Measurements from ENCODE around the gene KIF26B. TPM values are rescaled to one million over a fixed set of nuclear protein-coding genes. Genes with fewer than 3 reads are reported as not detected.

Gene KIF26B
- total RNA-seq, 2 experiments from 2014 or later, result not detected

DNA sequence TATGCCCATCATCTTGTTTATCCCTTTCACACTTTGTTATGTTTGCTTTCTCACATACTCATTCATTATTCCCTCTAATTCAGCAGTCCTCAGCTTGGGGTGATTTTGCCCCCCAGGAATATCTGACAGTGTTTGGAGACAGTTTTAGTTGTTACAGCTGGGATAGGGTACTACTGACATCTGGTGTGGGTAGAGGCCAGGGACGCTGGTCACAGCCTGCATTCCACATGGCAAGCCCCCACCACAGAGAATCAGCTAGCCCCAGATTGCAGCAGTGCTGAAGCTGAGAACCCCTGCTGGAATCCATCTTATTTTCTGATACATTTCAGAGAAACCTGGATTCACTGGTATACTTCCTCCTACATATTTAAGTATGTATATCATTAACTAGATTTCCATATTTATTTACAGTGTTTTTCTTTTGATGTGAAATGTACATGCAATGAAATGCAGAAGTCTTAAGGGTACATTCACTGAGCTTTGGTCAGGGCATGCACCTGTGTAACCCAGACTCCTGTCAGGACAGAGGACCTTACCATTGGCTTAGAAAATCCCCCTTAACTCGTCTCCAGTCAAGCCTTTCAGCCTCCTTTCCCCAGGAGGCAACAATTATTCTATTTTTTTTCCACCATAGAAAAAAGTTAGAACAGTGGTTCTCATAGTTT lies 68.3 kb downstream of the KIF26B start:
- DNase-seq, result no peak
- H3K36me3 Mint-ChIP-seq (ENCODE audit: low read depth), result no peaks in the 10 kb centered on the region
- H3K9me3 Mint-ChIP-seq, result no peaks in the 10 kb centered on the region
- no peaks in the 10 kb centered on the region for H3K4me1 Mint-ChIP-seq
- no peaks in the 10 kb centered on the region for H3K27me3 Mint-ChIP-seq
- H3K4me3 Mint-ChIP-seq, result no peak overlapping the region
- POLR2A ChIA-PET, result no interaction called here
- no peak overlapping the region for H3K27ac Mint-ChIP-seq
- CTCF ChIA-PET, result no interaction called here

GRCh38 chr1:245225322-245226202 lies 70.8 kb downstream of the KIF26B start:
- Mint-ChIP-seq H3K4me3 (no peak overlapping the region), H3K36me3 (ENCODE audit: low read depth) (no peaks in the 10 kb centered on the region), H3K27ac (no peak overlapping the region), H3K9me3 (no peaks in the 10 kb centered on the region), H3K4me1 (no peaks in the 10 kb centered on the region), H3K27me3 (no peaks in the 10 kb centered on the region)
- DNase-seq, result no peak
- POLR2A ChIA-PET, result no interaction called here
- CTCF ChIA-PET, result no interaction called here

DNA sequence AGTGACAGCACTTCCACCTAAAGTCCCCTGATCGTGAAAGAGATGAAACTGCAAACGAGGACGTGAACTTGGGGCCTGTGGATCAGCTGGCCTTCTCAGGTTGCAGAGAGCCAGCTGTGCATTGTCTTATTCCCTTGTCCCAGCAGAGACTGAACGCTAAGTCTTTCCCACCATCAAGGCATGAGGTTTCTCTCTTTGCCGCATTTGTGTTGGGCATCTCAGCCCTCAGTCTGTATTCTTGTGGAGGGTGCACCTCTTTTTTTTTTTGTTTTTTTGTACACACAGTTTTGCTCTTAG lies 71.4 kb downstream of the KIF26B start:
- Mint-ChIP-seq H3K4me1 (no peaks in the 10 kb centered on the region), H3K36me3 (ENCODE audit: low read depth) (no peaks in the 10 kb centered on the region), H3K27me3 (no peaks in the 10 kb centered on the region), H3K9me3 (no peaks in the 10 kb centered on the region), H3K27ac (no peak overlapping the region), H3K4me3 (no peak overlapping the region)
- ChIA-PET CTCF (no interaction called here), POLR2A (no interaction called here)
- no peak for DNase-seq

DNA sequence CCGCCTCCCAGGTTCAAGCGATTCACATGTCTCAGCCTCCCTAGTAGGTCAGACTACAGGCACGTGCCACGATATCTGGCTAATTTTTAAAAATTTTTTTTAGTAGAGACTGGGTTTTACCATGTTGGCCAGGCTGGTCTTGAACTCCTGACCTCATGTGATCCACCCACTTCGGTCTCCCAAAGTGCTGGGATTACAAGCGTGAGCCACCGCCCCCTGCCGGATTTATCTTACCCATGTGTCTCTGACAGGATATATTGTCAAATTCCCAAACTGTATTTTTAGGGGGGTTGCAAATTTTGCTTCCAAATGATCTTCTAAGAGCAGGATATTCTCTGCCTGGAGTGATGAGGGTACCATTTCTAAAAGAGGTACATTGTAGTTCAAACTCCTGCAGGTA lies 74.3 kb downstream of the KIF26B start:
- no peak for DNase-seq
- POLR2A ChIA-PET, result no interaction called here
- Mint-ChIP-seq H3K4me1 (no peaks in the 10 kb centered on the region), H3K36me3 (ENCODE audit: low read depth) (no peaks in the 10 kb centered on the region), H3K27ac (no peak overlapping the region), H3K4me3 (no peak overlapping the region), H3K9me3 (no peaks in the 10 kb centered on the region), H3K27me3 (no peaks in the 10 kb centered on the region)
- CTCF ChIA-PET, result no interaction called here

GRCh38 chr1:245232931-245233330 lies 78.1 kb downstream of the KIF26B start:
- H3K4me1 Mint-ChIP-seq, result no peaks in the 10 kb centered on the region
- ChIA-PET CTCF (interaction anchor here (0.6 kb wide), 1 partner anchor 1045 kb away, joined by 6 read pairs; no protein-coding TSS in a partner anchor), POLR2A (no interaction called here)
- H3K9me3 Mint-ChIP-seq, result no peaks in the 10 kb centered on the region
- H3K27me3 Mint-ChIP-seq, result no peaks in the 10 kb centered on the region
- no peak overlapping the region for H3K27ac Mint-ChIP-seq
- no peaks in the 10 kb centered on the region for H3K36me3 Mint-ChIP-seq (ENCODE audit: low read depth)
- no peak for DNase-seq
- H3K4me3 Mint-ChIP-seq, result no peak overlapping the region

DNA sequence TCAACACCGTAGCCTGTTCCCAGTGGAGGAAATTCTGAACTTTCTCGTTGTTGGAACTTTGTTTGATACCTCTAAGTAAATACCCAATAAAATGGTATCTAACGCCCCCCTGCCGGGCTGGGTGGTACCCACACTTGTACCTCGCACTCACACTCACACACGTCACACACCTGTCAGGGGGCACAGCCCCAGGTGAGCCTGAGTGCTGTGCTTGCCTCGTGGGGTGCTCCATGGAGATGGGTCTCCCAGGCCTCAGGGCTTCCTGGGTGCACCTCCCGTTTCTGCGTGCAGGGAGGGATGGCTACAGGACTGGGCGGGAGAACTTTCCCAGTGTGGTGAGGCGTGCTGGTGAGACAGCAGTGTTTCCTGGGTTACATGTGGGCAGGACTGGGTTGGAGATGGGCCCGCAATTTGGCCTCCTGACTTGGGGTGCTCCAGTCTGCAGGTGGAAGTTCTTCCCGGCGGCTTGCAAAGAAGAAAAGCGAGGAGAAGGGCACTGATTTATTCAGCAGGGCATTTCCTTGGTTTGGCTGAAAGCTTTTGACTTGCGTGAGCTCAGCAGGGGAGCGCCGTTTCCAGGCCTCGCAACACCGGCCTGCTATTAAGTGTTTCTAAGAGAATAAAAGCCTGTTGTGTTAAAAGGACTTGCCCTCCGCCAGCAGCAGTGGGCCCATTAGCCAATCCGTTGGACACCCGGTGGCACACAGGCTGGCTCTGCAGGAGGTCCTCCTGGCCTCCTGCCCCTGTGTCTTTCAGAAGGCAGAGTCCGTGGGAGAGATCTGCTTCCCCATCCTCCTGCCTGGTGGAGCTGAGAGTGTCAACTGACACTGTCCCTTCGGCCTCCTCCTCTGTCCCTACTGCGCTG lies 79.7 kb downstream of the KIF26B start:
- Mint-ChIP-seq H3K4me1 (no peaks in the 10 kb centered on the region), H3K9me3 (no peaks in the 10 kb centered on the region), H3K4me3 (no peak overlapping the region), H3K27me3 (no peaks in the 10 kb centered on the region), H3K36me3 (ENCODE audit: low read depth) (no peaks in the 10 kb centered on the region), H3K27ac (no peak overlapping the region)
- ChIA-PET POLR2A (no interaction called here), CTCF (no interaction called here)
- DNase-seq, result no peak

DNA sequence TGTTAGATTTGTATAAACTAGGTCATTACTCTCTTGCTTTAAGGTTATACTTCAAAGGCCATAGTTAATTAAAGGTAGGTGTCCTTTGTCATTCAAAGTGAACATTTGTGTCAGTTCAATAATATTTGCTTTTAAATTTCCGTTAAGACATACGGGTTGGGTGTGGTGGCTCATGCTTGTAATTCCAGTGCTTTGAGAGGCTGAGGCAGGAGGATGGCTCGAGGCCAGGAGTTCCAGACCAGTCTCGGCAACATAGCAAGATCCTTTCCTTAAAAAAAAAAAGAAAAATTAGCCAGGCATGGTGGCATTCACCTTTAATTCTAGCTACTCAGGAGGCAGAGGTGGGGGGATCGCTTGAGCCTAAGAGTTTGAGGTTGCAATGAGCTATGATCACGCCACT lies 80.4 kb downstream of the KIF26B start:
- Mint-ChIP-seq H3K4me1 (no peaks in the 10 kb centered on the region), H3K9me3 (no peaks in the 10 kb centered on the region), H3K36me3 (ENCODE audit: low read depth) (no peaks in the 10 kb centered on the region), H3K4me3 (no peak overlapping the region), H3K27me3 (no peaks in the 10 kb centered on the region), H3K27ac (no peak overlapping the region)
- DNase-seq, result no peak
- ChIA-PET CTCF (no interaction called here), POLR2A (no interaction called here)

- Mint-ChIP-seq H3K27ac (no peak overlapping the region), H3K4me3 (no peak overlapping the region), H3K9me3 (no peaks in the 10 kb centered on the region), H3K27me3 (no peaks in the 10 kb centered on the region), H3K4me1 (no peaks in the 10 kb centered on the region), H3K36me3 (ENCODE audit: low read depth) (no peaks in the 10 kb centered on the region)
- ChIA-PET POLR2A (no interaction called here), CTCF (no interaction called here)
- no peak for DNase-seq
Measured at GRCh38 chr1:245240648-245241165, 85.9 kb downstream of the KIF26B start.

DNA sequence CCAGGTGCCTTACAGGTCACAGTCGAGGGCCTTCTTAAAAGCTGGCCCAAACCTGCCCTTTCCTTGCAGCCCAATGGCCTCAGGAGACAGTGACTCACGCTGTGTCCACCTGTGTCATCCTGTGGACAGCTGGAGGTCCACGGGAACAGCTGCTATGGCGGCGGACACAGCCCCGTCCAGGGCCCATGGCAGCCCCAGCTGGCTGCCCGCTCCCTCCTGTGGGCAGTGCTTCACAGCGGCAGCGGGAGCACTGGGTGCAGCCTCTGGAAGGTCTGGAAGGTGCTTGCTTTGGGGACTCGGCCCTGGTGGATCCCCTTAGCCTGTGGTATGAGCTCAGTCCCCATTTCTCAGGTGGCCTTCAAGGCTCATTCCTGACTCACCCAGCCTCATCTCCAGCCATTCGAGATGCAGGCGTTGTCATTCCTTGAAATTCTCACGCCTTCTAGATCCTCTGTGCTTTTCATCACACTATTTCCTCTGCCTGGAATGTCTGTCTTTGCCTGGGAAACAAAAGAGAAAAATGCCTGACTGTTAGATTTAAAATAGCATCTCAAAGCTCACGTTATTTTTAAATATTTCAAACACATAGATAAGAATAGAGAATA lies 86.8 kb downstream of the KIF26B start:
- CTCF ChIA-PET, result no interaction called here
- Mint-ChIP-seq H3K4me3 (no peak overlapping the region), H3K9me3 (no peaks in the 10 kb centered on the region), H3K27ac (no peak overlapping the region), H3K36me3 (ENCODE audit: low read depth) (no peaks in the 10 kb centered on the region), H3K4me1 (no peaks in the 10 kb centered on the region), H3K27me3 (no peaks in the 10 kb centered on the region)
- DNase-seq, result no peak
- POLR2A ChIA-PET, result no interaction called here

GRCh38 chr1:245242989-245243388 lies 88.2 kb downstream of the KIF26B start:
- H3K9me3 Mint-ChIP-seq, result no peaks in the 10 kb centered on the region
- H3K27me3 Mint-ChIP-seq, result no peaks in the 10 kb centered on the region
- ChIA-PET POLR2A (no interaction called here), CTCF (no interaction called here)
- no peaks in the 10 kb centered on the region for H3K36me3 Mint-ChIP-seq (ENCODE audit: low read depth)
- no peaks in the 10 kb centered on the region for H3K4me1 Mint-ChIP-seq
- H3K4me3 Mint-ChIP-seq, result no peak overlapping the region
- H3K27ac Mint-ChIP-seq, result no peak overlapping the region
- no peak for DNase-seq

- Mint-ChIP-seq H3K9me3 (no peaks in the 10 kb centered on the region), H3K27ac (no peak overlapping the region), H3K4me3 (no peak overlapping the region), H3K36me3 (ENCODE audit: low read depth) (no peaks in the 10 kb centered on the region), H3K27me3 (no peaks in the 10 kb centered on the region), H3K4me1 (no peaks in the 10 kb centered on the region)
- POLR2A ChIA-PET, result no interaction called here
- CTCF ChIA-PET, result no interaction called here
- no peak for DNase-seq
Measured at GRCh38 chr1:245245021-245245667, 90.4 kb downstream of the KIF26B start.

DNA sequence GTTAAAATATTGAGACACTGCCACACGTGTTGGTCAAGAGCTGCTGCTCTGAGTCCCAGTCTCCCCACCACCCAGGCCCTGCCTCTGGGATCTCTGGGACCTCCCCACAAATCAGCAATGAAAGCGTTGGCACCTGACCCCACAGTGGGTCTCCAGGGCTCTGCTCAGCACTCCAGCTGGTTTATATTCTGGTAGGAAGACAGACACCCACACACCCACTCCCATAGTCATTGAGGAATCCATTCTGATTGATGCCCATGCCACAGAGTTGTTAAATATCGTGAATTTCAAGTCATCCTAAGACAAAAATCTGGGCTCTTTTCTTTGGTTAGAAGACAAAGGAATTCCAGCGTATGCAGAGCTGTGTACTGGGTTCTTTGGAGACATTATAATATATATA lies 91.6 kb downstream of the KIF26B start:
- no peak overlapping the region for H3K4me3 Mint-ChIP-seq
- H3K36me3 Mint-ChIP-seq (ENCODE audit: low read depth), result no peaks in the 10 kb centered on the region
- no peak for DNase-seq
- no peaks in the 10 kb centered on the region for H3K27me3 Mint-ChIP-seq
- no peaks in the 10 kb centered on the region for H3K4me1 Mint-ChIP-seq
- ChIA-PET POLR2A (no interaction called here), CTCF (no interaction called here)
- no peaks in the 10 kb centered on the region for H3K9me3 Mint-ChIP-seq
- no peak overlapping the region for H3K27ac Mint-ChIP-seq

DNA sequence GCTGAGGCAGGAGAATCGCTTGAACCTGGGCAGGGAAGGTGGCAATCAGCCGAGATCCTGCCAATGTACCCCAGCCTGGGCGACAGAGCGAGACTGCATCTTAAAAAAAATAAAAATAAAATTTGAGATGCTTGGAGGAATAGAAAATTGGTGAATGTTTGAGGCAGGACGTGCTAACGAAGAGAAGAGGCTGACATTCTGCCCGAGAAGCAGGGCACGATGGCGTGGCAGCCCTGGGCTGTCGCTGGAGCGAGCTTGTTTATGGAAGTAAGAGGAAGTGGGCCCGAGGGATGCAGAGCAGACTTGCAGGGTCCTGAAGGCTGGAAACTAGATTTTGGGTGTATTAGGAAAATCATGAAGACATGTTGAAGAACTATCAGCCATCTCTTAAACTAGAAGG lies 92.6 kb downstream of the KIF26B start:
- CTCF ChIA-PET, result no interaction called here
- POLR2A ChIA-PET, result no interaction called here
- Mint-ChIP-seq H3K4me1 (no peaks in the 10 kb centered on the region), H3K4me3 (no peak overlapping the region), H3K27me3 (no peaks in the 10 kb centered on the region), H3K9me3 (no peaks in the 10 kb centered on the region), H3K27ac (no peak overlapping the region), H3K36me3 (ENCODE audit: low read depth) (no peaks in the 10 kb centered on the region)
- no peak for DNase-seq

Data from activated CD4-positive, alpha-beta T cell treated with anti-CD3 and anti-CD28 coated beads, Interleukin-2, amount 10 ng/mL, durations not matched to agents 7 days and 5 days (primary cell).